ENCODE measurements around the gene RAI1.
A peak's percentile ranks its signal among the peaks of the same experiment; 100 is the strongest.

Gene RAI1

GRCh38 chr17:17837966-17838962, 157.0 kb downstream of the RAI1 start:
- H3K4me1 ChIP-seq (ENCODE audit: control insufficient read depth in 2 of 2, insufficient read depth in 2 of 2, low read length in 2 of 2): peaks cover 47 to 56% of the 10 kb centered on the region in 2 donors

GRCh38 chr17:17839791-17840707, 158.8 kb downstream of the RAI1 start:
- Histone ChIP-seq H3K9me3 (ENCODE audit: control insufficient read depth in 2 of 2, low read length in 2 of 2) (no peaks in the 10 kb centered on the region), H3K9ac (ENCODE audit: low read depth in 1 of 2, low read length in 2 of 2) (peak overlapping the region; percentile 82 to 96), H3K36me3 (ENCODE audit: control insufficient read depth in 2 of 2, insufficient read depth in 2 of 2, low read length in 2 of 2) (no peaks in the 10 kb centered on the region), H3K27ac (ENCODE audit: low read depth in 2 of 2, low read length in 2 of 2) (peak overlapping the region; percentile 98 to 100), H3K27me3 (ENCODE audit: control insufficient read depth in 2 of 2, insufficient read depth in 2 of 2, low read length in 2 of 2) (no peaks in the 10 kb centered on the region), H3K4me1 (ENCODE audit: control insufficient read depth in 2 of 2, insufficient read depth in 2 of 2, low read length in 2 of 2) (peaks cover 44 to 49% of the 10 kb centered on the region in 2 donors), H3K4me3 (ENCODE audit: low read length in 2 of 2) (peak overlapping the region; percentile 75 to 83)

More at GRCh38 chr17:17837966-17838962, 157.0 kb downstream of the RAI1 start:
- H3K4me3 ChIP-seq (ENCODE audit: low read length in 2 of 2): peak overlapping the region in 1 of 2 donors; percentile 15
- no peaks in the 10 kb centered on the region for H3K9me3 ChIP-seq (ENCODE audit: control insufficient read depth in 2 of 2, low read length in 2 of 2)
- no peaks in the 10 kb centered on the region for H3K36me3 ChIP-seq (ENCODE audit: control insufficient read depth in 2 of 2, insufficient read depth in 2 of 2, low read length in 2 of 2)
- H3K27ac ChIP-seq (ENCODE audit: low read depth in 2 of 2, low read length in 2 of 2): peak overlapping the region; percentile 98 to 100
- peak overlapping the region; percentile 96 to 99 for H3K9ac ChIP-seq (ENCODE audit: low read depth in 1 of 2, low read length in 2 of 2)
- no peaks in the 10 kb centered on the region for H3K27me3 ChIP-seq (ENCODE audit: control insufficient read depth in 2 of 2, insufficient read depth in 2 of 2, low read length in 2 of 2)

GRCh38 chr17:17840751-17841591, 159.7 kb downstream of the RAI1 start:
- peak overlapping the region; percentile 98 to 100 for H3K27ac ChIP-seq (ENCODE audit: low read depth in 2 of 2, low read length in 2 of 2)
- H3K36me3 ChIP-seq (ENCODE audit: control insufficient read depth in 2 of 2, insufficient read depth in 2 of 2, low read length in 2 of 2): no peaks in the 10 kb centered on the region
- H3K9ac ChIP-seq (ENCODE audit: low read depth in 1 of 2, low read length in 2 of 2): peak overlapping the region; percentile 28 to 82
- no peaks in the 10 kb centered on the region for H3K9me3 ChIP-seq (ENCODE audit: control insufficient read depth in 2 of 2, low read length in 2 of 2)
- peaks cover 35 to 40% of the 10 kb centered on the region in 2 donors for H3K4me1 ChIP-seq (ENCODE audit: control insufficient read depth in 2 of 2, insufficient read depth in 2 of 2, low read length in 2 of 2)
- H3K27me3 ChIP-seq (ENCODE audit: control insufficient read depth in 2 of 2, insufficient read depth in 2 of 2, low read length in 2 of 2): no peaks in the 10 kb centered on the region
- H3K4me3 ChIP-seq (ENCODE audit: low read length in 2 of 2): peak overlapping the region; percentile 75 to 83

- H3K9ac ChIP-seq (ENCODE audit: low read depth in 1 of 2, low read length in 2 of 2): no peak overlapping the region
- no peak overlapping the region for H3K4me3 ChIP-seq (ENCODE audit: low read length in 2 of 2)
- no peaks in the 10 kb centered on the region for H3K9me3 ChIP-seq (ENCODE audit: control insufficient read depth in 2 of 2, low read length in 2 of 2)
- peaks cover 34 to 39% of the 10 kb centered on the region in 2 donors for H3K4me1 ChIP-seq (ENCODE audit: control insufficient read depth in 2 of 2, insufficient read depth in 2 of 2, low read length in 2 of 2)
- peaks cover 0 to 2% of the 10 kb centered on the region in 2 donors for H3K36me3 ChIP-seq (ENCODE audit: control insufficient read depth in 2 of 2, insufficient read depth in 2 of 2, low read length in 2 of 2)
- peak overlapping the region; percentile 20 to 100 for H3K27ac ChIP-seq (ENCODE audit: low read depth in 2 of 2, low read length in 2 of 2)
- no peaks in the 10 kb centered on the region for H3K27me3 ChIP-seq (ENCODE audit: control insufficient read depth in 2 of 2, insufficient read depth in 2 of 2, low read length in 2 of 2)
Measured at GRCh38 chr17:17841601-17842025, 160.4 kb downstream of the RAI1 start.

- no peaks in the 10 kb centered on the region for H3K9me3 ChIP-seq (ENCODE audit: control insufficient read depth in 2 of 2, low read length in 2 of 2)
- H3K27ac ChIP-seq (ENCODE audit: low read depth in 2 of 2, low read length in 2 of 2): peak overlapping the region in 1 of 2 donors; percentile 100
- no peak overlapping the region for H3K4me3 ChIP-seq (ENCODE audit: low read length in 2 of 2)
- H3K9ac ChIP-seq (ENCODE audit: low read depth in 1 of 2, low read length in 2 of 2): no peak overlapping the region
- peaks cover 3 to 4% of the 10 kb centered on the region in 2 donors for H3K36me3 ChIP-seq (ENCODE audit: control insufficient read depth in 2 of 2, insufficient read depth in 2 of 2, low read length in 2 of 2)
- H3K27me3 ChIP-seq (ENCODE audit: control insufficient read depth in 2 of 2, insufficient read depth in 2 of 2, low read length in 2 of 2): no peaks in the 10 kb centered on the region
- peaks cover 32 to 35% of the 10 kb centered on the region in 2 donors for H3K4me1 ChIP-seq (ENCODE audit: control insufficient read depth in 2 of 2, insufficient read depth in 2 of 2, low read length in 2 of 2)
Measured at GRCh38 chr17:17842111-17842876, 161.0 kb downstream of the RAI1 start.

GRCh38 chr17:17843096-17843495, 161.8 kb downstream of the RAI1 start:
- no peak overlapping the region for H3K9ac ChIP-seq (ENCODE audit: low read depth in 1 of 2, low read length in 2 of 2)
- H3K4me3 ChIP-seq (ENCODE audit: low read length in 2 of 2): no peak overlapping the region
- peaks cover 25 to 27% of the 10 kb centered on the region in 2 donors for H3K4me1 ChIP-seq (ENCODE audit: control insufficient read depth in 2 of 2, insufficient read depth in 2 of 2, low read length in 2 of 2)
- H3K9me3 ChIP-seq (ENCODE audit: control insufficient read depth in 2 of 2, low read length in 2 of 2): no peaks in the 10 kb centered on the region
- H3K27me3 ChIP-seq (ENCODE audit: control insufficient read depth in 2 of 2, insufficient read depth in 2 of 2, low read length in 2 of 2): no peaks in the 10 kb centered on the region
- H3K36me3 ChIP-seq (ENCODE audit: control insufficient read depth in 2 of 2, insufficient read depth in 2 of 2, low read length in 2 of 2): peaks cover 3 to 4% of the 10 kb centered on the region in 2 donors
- no peak overlapping the region for H3K27ac ChIP-seq (ENCODE audit: low read depth in 2 of 2, low read length in 2 of 2)

GRCh38 chr17:17844079-17844478, 162.8 kb downstream of the RAI1 start:
- Histone ChIP-seq H3K27me3 (ENCODE audit: control insufficient read depth in 2 of 2, insufficient read depth in 2 of 2, low read length in 2 of 2) (no peaks in the 10 kb centered on the region), H3K9me3 (ENCODE audit: control insufficient read depth in 2 of 2, low read length in 2 of 2) (no peaks in the 10 kb centered on the region), H3K36me3 (ENCODE audit: control insufficient read depth in 2 of 2, insufficient read depth in 2 of 2, low read length in 2 of 2) (peaks cover 3 to 4% of the 10 kb centered on the region in 2 donors), H3K4me3 (ENCODE audit: low read length in 2 of 2) (no peak overlapping the region), H3K27ac (ENCODE audit: low read depth in 2 of 2, low read length in 2 of 2) (no peak overlapping the region), H3K4me1 (ENCODE audit: control insufficient read depth in 2 of 2, insufficient read depth in 2 of 2, low read length in 2 of 2) (peaks cover 20 to 28% of the 10 kb centered on the region in 2 donors), H3K9ac (ENCODE audit: low read depth in 1 of 2, low read length in 2 of 2) (no peak overlapping the region)

GRCh38 chr17:17844500-17844899, 163.2 kb downstream of the RAI1 start:
- no peaks in the 10 kb centered on the region for H3K27me3 ChIP-seq (ENCODE audit: control insufficient read depth in 2 of 2, insufficient read depth in 2 of 2, low read length in 2 of 2)
- H3K9me3 ChIP-seq (ENCODE audit: control insufficient read depth in 2 of 2, low read length in 2 of 2): no peaks in the 10 kb centered on the region
- H3K27ac ChIP-seq (ENCODE audit: low read depth in 2 of 2, low read length in 2 of 2): no peak overlapping the region
- peaks cover 3 to 4% of the 10 kb centered on the region in 2 donors for H3K36me3 ChIP-seq (ENCODE audit: control insufficient read depth in 2 of 2, insufficient read depth in 2 of 2, low read length in 2 of 2)
- no peak overlapping the region for H3K4me3 ChIP-seq (ENCODE audit: low read length in 2 of 2)
- H3K9ac ChIP-seq (ENCODE audit: low read depth in 1 of 2, low read length in 2 of 2): no peak overlapping the region
- peaks cover 20 to 28% of the 10 kb centered on the region in 2 donors for H3K4me1 ChIP-seq (ENCODE audit: control insufficient read depth in 2 of 2, insufficient read depth in 2 of 2, low read length in 2 of 2)
